ENCODE results near the gene PEX14. TPM values are rescaled to one million over a fixed set of nuclear protein-coding genes. Genes with fewer than 3 reads are reported as not detected.

PEX14 gene
- total RNA-seq, 1 donor from 2014 or later, result 28.0 TPM

- TF ChIP-seq CTCF (conservative IDR thresholded peaks at IDR 0.05), result no peak
- Mint-ChIP-seq H3K4me1 (peaks cover under 1% of the 10 kb centered on the region), H3K4me3 (no peak overlapping the region), H3K36me3 (ENCODE audit: low read depth) (no peaks in the 10 kb centered on the region), H3K9me3 (no peaks in the 10 kb centered on the region), H3K27ac (ENCODE audit: unreplicated experiment) (no peak overlapping the region), H3K27me3 (ENCODE audit: low read depth) (peaks cover 1% of the 10 kb centered on the region)
- DNase-seq (ENCODE audit: low read depth, low spot score), result no peak
Measured at GRCh38 chr1:10626791-10627410, 152.2 kb downstream of the PEX14 start.

- TF ChIP-seq CTCF (conservative IDR thresholded peaks at IDR 0.05), result no peak
- Mint-ChIP-seq H3K27ac (ENCODE audit: unreplicated experiment) (no peak overlapping the region), H3K36me3 (ENCODE audit: low read depth) (no peaks in the 10 kb centered on the region), H3K4me1 (peaks cover 6% of the 10 kb centered on the region), H3K27me3 (ENCODE audit: low read depth) (peaks cover 3% of the 10 kb centered on the region), H3K9me3 (no peaks in the 10 kb centered on the region), H3K4me3 (no peak overlapping the region)
- DNase-seq (ENCODE audit: low read depth, low spot score), result no peak
Measured at GRCh38 chr1:10628685-10629084, 153.9 kb downstream of the PEX14 start.

- no peak overlapping the region for H3K27ac Mint-ChIP-seq (ENCODE audit: unreplicated experiment)
- H3K9me3 Mint-ChIP-seq, result no peaks in the 10 kb centered on the region
- no peak overlapping the region for H3K4me3 Mint-ChIP-seq
- no peak for DNase-seq (ENCODE audit: low read depth, low spot score)
- peaks cover 6% of the 10 kb centered on the region for H3K4me1 Mint-ChIP-seq
- peaks cover 3% of the 10 kb centered on the region for H3K27me3 Mint-ChIP-seq (ENCODE audit: low read depth)
- TF ChIP-seq CTCF (conservative IDR thresholded peaks at IDR 0.05), result no peak
- no peaks in the 10 kb centered on the region for H3K36me3 Mint-ChIP-seq (ENCODE audit: low read depth)
Measured at GRCh38 chr1:10629091-10629815, 154.5 kb downstream of the PEX14 start.

GRCh38 chr1:10629816-10630571 lies 155.2 kb downstream of the PEX14 start:
- peaks cover 3% of the 10 kb centered on the region for H3K27me3 Mint-ChIP-seq (ENCODE audit: low read depth)
- no peak overlapping the region for H3K4me3 Mint-ChIP-seq
- TF ChIP-seq CTCF (conservative IDR thresholded peaks at IDR 0.05), result no peak
- H3K27ac Mint-ChIP-seq (ENCODE audit: unreplicated experiment), result no peak overlapping the region
- no peak for DNase-seq (ENCODE audit: low read depth, low spot score)
- no peaks in the 10 kb centered on the region for H3K36me3 Mint-ChIP-seq (ENCODE audit: low read depth)
- H3K4me1 Mint-ChIP-seq, result peaks cover 6% of the 10 kb centered on the region
- no peaks in the 10 kb centered on the region for H3K9me3 Mint-ChIP-seq

GRCh38 chr1:10630661-10631120 lies 155.9 kb downstream of the PEX14 start:
- H3K27me3 Mint-ChIP-seq (ENCODE audit: low read depth), result peaks cover 5% of the 10 kb centered on the region
- DNase-seq (ENCODE audit: low read depth, low spot score), result no peak
- H3K4me1 Mint-ChIP-seq, result peaks cover 6% of the 10 kb centered on the region
- no peak for TF ChIP-seq CTCF (conservative IDR thresholded peaks at IDR 0.05)
- no peaks in the 10 kb centered on the region for H3K9me3 Mint-ChIP-seq
- no peak overlapping the region for H3K27ac Mint-ChIP-seq (ENCODE audit: unreplicated experiment)
- no peaks in the 10 kb centered on the region for H3K36me3 Mint-ChIP-seq (ENCODE audit: low read depth)
- H3K4me3 Mint-ChIP-seq, result no peak overlapping the region

Measured in neural crest cell (in vitro differentiated cells).